ENCODE data around the gene WASF2.
"Not testable (repeated sequence)": the region's sequence is repeated elsewhere in the genome, so short reads cannot be mapped to it uniquely, and the experiment has no call there.

Gene WASF2

DNA sequence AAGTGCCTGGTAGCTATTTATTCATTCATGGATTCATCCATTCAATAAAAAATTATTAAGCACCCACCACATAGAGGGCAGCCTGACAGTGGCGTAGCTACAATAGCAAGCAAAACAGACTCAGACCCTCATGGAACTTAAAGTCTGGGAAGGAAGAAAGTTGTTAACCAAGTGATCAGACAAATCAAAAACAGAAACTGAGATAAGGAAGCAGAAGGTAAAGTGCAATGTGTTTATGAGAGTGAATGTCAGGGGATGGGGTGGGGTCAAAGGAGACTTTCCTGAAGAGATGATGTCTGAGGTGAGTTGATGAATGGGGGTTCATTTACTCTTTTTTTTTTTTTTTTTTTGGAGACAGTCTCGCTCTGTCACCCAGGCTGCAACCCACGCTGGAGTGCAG lies 2.8 kb upstream of the WASF2 start:
- no peak for DNase-seq

- DNase-seq = no peak
These were observed 2.1 kb upstream of the WASF2 start for GRCh38 chr1:27491748-27492700.

DNA sequence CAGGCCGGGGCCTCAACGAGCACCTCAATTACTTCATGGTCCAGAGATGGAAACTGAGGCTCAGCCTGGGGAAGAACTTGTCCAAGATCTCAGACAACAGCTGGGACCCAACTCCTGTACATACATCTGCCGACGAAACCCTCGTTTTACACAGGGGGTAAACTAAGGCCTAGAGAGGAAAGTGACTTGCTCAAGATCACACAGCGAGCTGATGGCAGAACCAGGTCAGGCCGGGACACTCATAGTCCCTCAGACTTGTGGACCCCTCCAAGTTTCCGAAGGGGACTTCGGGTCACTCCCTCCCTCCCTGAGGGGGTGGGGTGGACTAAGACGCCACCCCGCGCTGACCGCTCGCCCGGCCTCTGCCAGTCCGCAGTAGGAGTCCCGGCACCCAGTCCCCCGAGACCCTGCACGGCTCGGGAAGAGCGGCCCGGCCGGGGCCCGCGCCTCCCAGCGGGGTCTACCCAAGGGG lies 430 bp downstream of the WASF2 start:
- no peak for DNase-seq

- no peak for DNase-seq
These were observed 1.7 kb downstream of the WASF2 start for GRCh38 chr1:27487966-27488884.

DNA sequence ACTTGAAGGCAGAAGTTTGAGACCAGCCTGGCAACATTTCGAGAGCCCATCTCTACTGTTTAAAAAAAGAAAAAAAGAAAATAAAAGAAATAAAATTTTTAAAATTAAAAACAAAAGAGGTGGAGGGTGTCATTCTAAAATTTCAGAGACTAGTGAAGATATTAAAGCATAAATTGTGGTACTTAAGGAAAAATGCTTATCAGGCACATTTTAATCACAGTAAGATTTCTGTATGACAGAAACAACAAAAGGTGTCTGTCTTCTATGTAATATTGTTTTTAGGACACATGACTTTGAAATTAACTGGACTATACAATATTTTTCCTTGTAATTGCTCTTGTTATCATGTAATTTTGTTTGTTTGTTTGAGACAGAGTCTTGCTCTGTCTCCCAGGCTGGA lies 4.6 kb downstream of the WASF2 start:
- no peak for DNase-seq

- DNase-seq = no peak
These were observed 6.3 kb downstream of the WASF2 start for GRCh38 chr1:27483659-27484058.

DNA sequence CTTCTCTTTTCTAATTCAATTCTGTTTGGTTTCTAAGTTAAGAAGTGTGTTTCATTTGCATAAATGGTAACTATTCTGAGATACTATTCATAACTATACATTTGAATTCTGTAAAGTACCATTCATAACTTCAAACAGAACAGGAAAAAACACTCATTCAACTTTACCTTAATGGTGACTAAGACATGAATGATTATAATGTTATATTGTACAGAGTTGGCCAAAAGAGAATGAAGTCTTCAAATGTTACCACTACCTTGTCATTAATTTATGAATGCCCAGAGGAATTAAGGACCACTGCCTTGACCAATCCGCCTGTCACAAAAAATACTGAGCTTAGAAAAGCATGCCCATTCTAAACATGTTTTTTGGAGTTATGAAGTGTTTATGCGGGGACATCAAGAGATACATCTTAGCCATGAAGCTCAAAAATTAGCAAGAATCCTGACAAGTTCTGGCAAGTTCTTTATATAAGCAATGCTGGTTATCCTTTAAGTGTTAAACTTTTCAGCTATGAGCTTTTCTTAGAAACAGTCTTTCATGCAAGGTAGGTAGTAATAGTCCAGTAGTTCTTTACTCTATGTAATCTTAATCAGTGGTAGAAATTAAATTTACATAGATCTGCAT lies 7.9 kb downstream of the WASF2 start:
- DNase-seq = no peak

GRCh38 chr1:27478098-27478497 lies 11.9 kb downstream of the WASF2 start:
- no peak for DNase-seq

DNA sequence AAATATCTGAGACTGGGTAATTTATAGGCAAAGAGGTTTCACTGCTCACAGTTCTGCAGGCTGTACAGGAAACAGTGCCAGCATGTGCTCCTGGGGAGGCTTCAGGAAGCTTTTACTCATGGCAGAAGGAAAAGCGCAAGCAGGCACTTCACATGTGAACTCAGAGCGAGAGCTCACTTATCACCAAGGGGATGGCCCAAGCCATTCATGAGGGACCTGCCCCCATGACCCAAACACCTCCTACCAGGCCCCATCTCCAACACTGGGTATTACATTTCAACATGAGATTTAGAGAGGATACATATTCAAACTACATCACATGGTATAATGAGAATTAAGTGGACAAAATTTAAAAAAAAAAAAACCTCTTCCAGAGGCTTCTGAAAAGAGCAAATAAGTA lies 13.7 kb downstream of the WASF2 start:
- no peak for DNase-seq

GRCh38 chr1:27475720-27476119 lies 14.2 kb downstream of the WASF2 start:
- no peak for DNase-seq

- DNase-seq = no peak
These were observed 16.2 kb downstream of the WASF2 start for GRCh38 chr1:27473755-27474154.

GRCh38 chr1:27472098-27472497 lies 17.9 kb downstream of the WASF2 start:
- not testable (repeated sequence) for DNase-seq

- DNase-seq = no peak
These were observed 18.5 kb downstream of the WASF2 start for GRCh38 chr1:27471477-27471876.

DNA sequence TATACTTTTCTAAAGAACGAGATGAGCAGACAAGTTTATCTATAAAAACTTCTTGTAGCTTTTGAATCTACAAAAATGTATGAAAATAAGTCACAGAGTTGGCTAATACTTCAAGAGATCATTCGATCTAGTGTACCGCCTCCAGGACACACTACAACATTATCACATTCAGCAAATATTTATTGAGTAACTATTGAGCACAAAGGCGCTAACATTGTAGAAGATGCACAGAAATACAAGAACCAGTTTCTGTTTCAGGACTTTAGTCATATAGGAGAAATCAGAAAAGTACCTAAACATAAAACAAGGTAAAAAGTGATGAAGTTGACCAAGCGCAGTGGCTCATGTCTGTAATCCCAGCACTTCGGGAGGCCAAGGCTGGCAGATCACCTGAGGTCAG lies 20.6 kb downstream of the WASF2 start:
- no peak for DNase-seq

DNA sequence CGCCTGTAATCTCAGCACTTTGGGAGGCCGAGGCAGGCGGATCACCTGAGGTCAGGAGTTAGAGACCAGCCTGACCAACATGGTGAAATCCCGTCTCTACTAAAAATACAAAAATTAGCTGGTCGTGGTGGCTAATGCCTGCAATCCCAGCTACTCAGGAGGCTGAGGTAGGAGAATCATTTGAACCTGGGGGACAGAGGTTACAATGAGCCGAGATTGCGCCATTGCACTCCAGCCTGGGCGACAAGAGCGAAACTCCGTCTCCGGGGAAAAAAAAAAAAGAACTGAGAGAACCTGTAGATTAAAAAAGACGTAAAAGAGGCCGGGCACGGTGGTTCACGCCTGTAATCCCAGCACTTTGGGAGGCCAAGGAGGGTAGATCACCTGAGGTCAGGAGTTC lies 21.6 kb downstream of the WASF2 start:
- not testable (repeated sequence) for DNase-seq

- DNase-seq = no peak
These were observed 24.9 kb downstream of the WASF2 start for GRCh38 chr1:27464926-27465647.

DNA sequence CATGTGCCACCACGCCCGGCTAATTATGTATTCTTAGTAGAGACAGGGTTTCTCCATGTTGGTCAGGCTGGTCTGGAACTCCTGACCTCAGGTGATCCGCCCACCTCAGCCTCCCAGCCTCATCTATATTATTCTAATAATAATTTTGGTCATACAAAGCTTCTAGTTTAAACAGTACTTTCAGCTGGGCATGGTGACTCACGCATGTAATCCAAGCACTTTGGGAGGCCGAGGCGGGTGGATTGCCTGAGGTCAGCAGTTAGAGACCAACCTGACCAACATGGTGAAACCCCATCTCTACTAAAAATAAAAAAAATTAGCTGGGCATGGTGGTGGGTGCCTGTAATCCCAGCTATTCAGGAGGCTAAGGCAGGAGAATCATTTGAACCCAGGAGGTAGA lies 26.1 kb downstream of the WASF2 start:
- DNase-seq = not testable (repeated sequence)

DNA sequence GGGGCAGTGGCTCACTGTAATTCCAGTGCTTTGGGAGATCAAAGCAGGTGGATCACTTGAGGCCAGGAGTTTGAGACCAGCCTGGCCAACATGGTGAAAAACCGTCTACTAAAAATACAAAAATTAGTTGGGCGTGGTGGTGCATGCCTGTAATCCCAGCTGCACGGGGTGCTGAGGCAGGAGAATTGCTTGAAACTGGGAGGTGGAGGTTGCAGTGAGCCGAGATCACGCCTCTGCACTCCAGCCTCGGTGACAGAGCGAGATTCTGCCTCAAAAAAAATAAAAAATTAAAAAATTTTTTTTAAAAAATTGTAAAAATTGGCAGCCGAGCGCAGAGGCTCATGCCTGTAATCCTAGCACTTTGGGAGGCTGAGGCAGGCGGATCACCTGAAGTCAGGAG lies 31.4 kb downstream of the WASF2 start:
- not testable (repeated sequence) for DNase-seq

DNA sequence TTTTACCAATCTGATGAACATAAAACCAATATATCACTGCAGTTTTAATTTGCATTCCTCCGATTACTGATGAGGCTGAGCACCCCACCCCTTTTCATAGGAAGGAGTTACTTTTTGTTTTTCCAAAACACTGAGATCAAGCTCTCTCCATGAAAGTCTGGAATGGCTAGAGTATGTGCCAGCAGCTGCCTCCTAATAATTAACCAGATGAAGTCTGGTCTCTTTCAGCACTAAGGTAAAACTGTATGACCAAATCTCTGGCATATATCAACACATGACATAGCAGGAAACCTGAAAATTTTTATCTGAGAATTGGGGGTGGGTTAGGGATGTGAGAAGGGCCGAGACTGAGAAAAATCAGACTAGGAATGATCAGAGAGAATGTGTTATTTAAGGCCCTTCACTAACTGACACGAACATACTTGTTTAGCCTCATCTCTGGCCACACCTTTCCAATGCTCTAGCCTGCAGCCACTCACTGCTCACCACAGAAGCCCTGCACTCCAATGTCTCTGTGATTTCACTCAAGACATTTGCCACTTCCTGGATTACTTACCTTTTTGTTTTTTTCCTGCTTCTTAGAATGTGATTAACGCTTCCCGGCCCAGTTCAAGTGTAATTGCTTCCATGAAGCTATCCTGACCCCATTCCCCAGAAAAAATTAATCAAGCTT lies 34.7 kb downstream of the WASF2 start:
- no peak for DNase-seq

GRCh38 chr1:27454610-27455009 lies 35.4 kb downstream of the WASF2 start:
- DNase-seq = no peak

- DNase-seq = no peak
These were observed 38.6 kb downstream of the WASF2 start for GRCh38 chr1:27451343-27451742.

DNA sequence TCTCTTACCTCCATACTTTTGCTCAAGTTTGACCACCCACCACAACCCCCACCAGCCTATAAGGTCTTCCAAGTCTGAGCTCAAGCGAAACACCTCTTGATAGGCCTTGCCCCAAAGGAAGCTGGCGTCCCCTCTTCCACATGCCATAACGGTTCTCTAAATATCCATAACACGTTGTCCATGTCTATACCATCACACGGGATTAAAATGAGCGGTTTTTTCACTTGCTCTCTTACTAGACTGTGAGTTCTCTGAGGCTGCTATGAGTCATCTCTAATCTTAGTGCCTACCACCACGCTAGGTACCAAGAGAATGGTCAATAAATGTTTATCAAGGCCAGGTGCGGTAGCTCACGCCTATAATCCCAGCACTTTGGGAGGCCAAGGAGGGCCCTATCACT lies 41.0 kb downstream of the WASF2 start:
- no peak for DNase-seq
